HCT116 (cell line): Measurements from ENCODE around the gene SCP2.

Experiments used
- CTCF ChIP-seq, 3 experiments: fragments of 200-600 bp in 1 of 3; sonication (generic) in 1 of 3; IDR thresholded peaks in 2 of 3; conservative IDR thresholded peaks in 1 of 3; 2 replicates each; pipeline ENCODE4 v1.5.1; 2012 to 2017; ENCODE audit warnings: low read depth in 2 of 3, low read length in 2 of 3, antibody characterized with exemption in 1 of 3, borderline replicate concordance in 1 of 3, control low read depth in 1 of 3, mild to moderate bottlenecking in 1 of 3, mixed read lengths in 1 of 3, mixed run types in 1 of 3, moderate library complexity in 1 of 3; ENCODE audit not compliant: insufficient read depth in 1 of 3
- EZH2 ChIP-seq: fragments of 200-600 bp; sonication (generic); IDR thresholded peaks from 2 replicates; pipeline ENCODE4 v1.6.1; 2017; ENCODE audit warnings: antibody characterized with exemption, mixed run types
- EZH2phosphoT487 ChIP-seq: fragments of 200-600 bp; IDR thresholded peaks from 2 replicates; pipeline ENCODE4 v1.6.1; 2018; ENCODE audit warnings: antibody characterized with exemption, borderline replicate concordance
- JUND ChIP-seq: IDR thresholded peaks from 2 replicates; pipeline ENCODE4 v1.6.1; 2012
- POLR2A ChIP-seq: IDR thresholded peaks from 2 replicates; pipeline ENCODE4 v1.7.0; 2011; ENCODE audit warnings: borderline replicate concordance; ENCODE audit not compliant: insufficient read depth, insufficient read length; ENCODE audit errors: extremely low read depth
- ZBTB33 ChIP-seq: IDR thresholded peaks from 2 replicates; pipeline ENCODE4 v1.6.1; 2011; ENCODE audit warnings: mild to moderate bottlenecking, low read length, moderate library complexity; ENCODE audit not compliant: insufficient replicate concordance; ENCODE audit errors: extremely low read depth
- TF ChIP-seq, protein P1 (sequence below): IDR thresholded peaks from 2 replicates; pipeline ENCODE4 v1.6.1; 2012

DNA sequence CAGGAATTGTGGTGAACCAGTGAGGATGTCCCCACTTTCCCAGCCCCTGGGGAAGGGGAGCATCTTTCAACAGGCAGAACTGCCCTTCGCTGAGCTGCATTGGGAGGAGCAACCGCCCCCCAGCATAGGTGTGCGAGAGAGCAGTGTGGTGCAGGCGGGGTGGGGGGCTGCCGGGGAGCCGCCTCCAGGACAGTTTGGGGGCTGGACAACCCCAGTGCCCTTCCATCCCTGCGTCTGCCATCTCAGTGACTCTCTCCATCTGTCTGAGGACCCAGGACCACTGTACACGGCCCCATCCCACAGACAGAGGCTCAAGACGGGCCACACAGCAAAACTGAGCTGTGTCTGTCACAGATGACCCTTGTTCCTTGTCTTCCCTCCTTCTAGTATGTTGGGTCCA, 149.1 kb downstream of the SCP2 start:
- no peak for TF ChIP-seq JUND
- no peak for TF ChIP-seq EZH2
- no peak for TF ChIP-seq CTCF (IDR thresholded peaks at IDR 0.05 in 2 of 3, conservative IDR thresholded peaks at IDR 0.05 in 1 of 3; ENCODE audit: borderline replicate concordance in 1 of 3, insufficient read depth in 1 of 3, low read depth in 2 of 3, low read length in 2 of 3)
- TF ChIP-seq, protein P1, sequence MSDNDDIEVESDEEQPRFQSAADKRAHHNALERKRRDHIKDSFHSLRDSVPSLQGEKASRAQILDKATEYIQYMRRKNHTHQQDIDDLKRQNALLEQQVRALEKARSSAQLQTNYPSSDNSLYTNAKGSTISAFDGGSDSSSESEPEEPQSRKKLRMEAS: no peak
- TF ChIP-seq EZH2phosphoT487: no peak
- TF ChIP-seq POLR2A: no peak
- TF ChIP-seq ZBTB33: no peak
